OCI-LY1 (cell line): Measurements from ENCODE around the gene NANS.

Source experiments
- H2AFZ ChIP-seq: fragments of 200-600 bp; sonication (generic), shearing (Covaris generic); 2 replicates; pipeline ENCODE4 v1.6.0; 2014; ENCODE audit warnings: antibody characterized with exemption, mild to moderate bottlenecking, low read length
- H3F3A ChIP-seq: fragments of 200-600 bp; sonication (generic), shearing (Covaris generic); 2 replicates; pipeline ENCODE4 v1.6.0; 2014; ENCODE audit warnings: mild to moderate bottlenecking, antibody characterized with exemption, low read length, moderate library complexity; ENCODE audit not compliant: insufficient read depth
- H3K27ac ChIP-seq: fragments of 200-600 bp; sonication (generic); 2 replicates; pipeline ENCODE4 v1.5.1; 2014; ENCODE audit warnings: low read length, mixed run types, mild to moderate bottlenecking, low read depth; ENCODE audit not compliant: poor library complexity, severe bottlenecking
- H3K27me3 ChIP-seq: fragments of 200-600 bp; sonication (generic); 2 replicates; pipeline ENCODE4 v1.6.0; 2014; ENCODE audit warnings: antibody characterized with exemption, mild to moderate bottlenecking, low read length, moderate library complexity; ENCODE audit not compliant: insufficient read depth
- H3K36me3 ChIP-seq: fragments of 200-600 bp; sonication (generic); 2 replicates; pipeline ENCODE4 v1.6.1; 2014; ENCODE audit warnings: mild to moderate bottlenecking, antibody characterized with exemption, low read length, moderate library complexity, mixed read lengths; ENCODE audit not compliant: insufficient read depth
- H3K4me1 ChIP-seq: fragments of 200-600 bp; sonication (generic); 2 replicates; pipeline ENCODE4 v1.5.1; 2014; ENCODE audit warnings: mild to moderate bottlenecking, low read length, moderate library complexity; ENCODE audit not compliant: insufficient read depth, severe bottlenecking
- H3K4me2 ChIP-seq: fragments of 200-600 bp; sonication (generic), shearing (Covaris generic); 2 replicates; pipeline ENCODE4 v1.6.1; 2014; ENCODE audit warnings: low read length
- H3K4me3 ChIP-seq: fragments of 200-600 bp; sonication (generic); 2 replicates; pipeline ENCODE4 v1.5.1; 2014; ENCODE audit warnings: low read length, low read depth, mild to moderate bottlenecking, mixed read lengths; ENCODE audit not compliant: poor library complexity, severe bottlenecking
- H3K79me2 ChIP-seq: fragments of 200-600 bp; shearing (Covaris generic); 2 replicates; pipeline ENCODE4 v1.6.1; 2016; ENCODE audit warnings: mixed run types, low read length, mixed read lengths; ENCODE audit not compliant: insufficient read depth
- H3K9ac ChIP-seq: fragments of 200-600 bp; sonication (generic), shearing (Covaris generic); 2 replicates; pipeline ENCODE4 v1.6.1; 2014; ENCODE audit warnings: mild to moderate bottlenecking, low read length, mixed read lengths
- H3K9me2 ChIP-seq: fragments of 200-600 bp; sonication (generic), shearing (Covaris generic); 2 replicates; pipeline ENCODE4 v1.6.1; 2014; ENCODE audit warnings: low read depth, mild to moderate bottlenecking, low read length, mixed read lengths
- H3K9me3 ChIP-seq: fragments of 200-600 bp; shearing (Covaris generic); 2 replicates; pipeline ENCODE4 v1.6.1; 2014; ENCODE audit warnings: low read length, mixed read lengths
- H4K20me1 ChIP-seq: fragments of 200-600 bp; sonication (generic), shearing (Covaris generic); 2 replicates; pipeline ENCODE4 v1.6.0; 2016; ENCODE audit warnings: mild to moderate bottlenecking, low read length; ENCODE audit not compliant: insufficient read depth
- CTCF ChIP-seq: fragments of 200-600 bp; sonication (generic), shearing (Covaris generic); IDR thresholded peaks from 2 replicates; pipeline ENCODE4 v1.5.1; 2017; ENCODE audit warnings: mild to moderate bottlenecking, antibody characterized with exemption, low read length, moderate library complexity, mixed read lengths
- EZH2 ChIP-seq: fragments of 200-600 bp; sonication (generic), shearing (Covaris generic); IDR thresholded peaks from 2 replicates; pipeline ENCODE4 v1.8.0; 2017; ENCODE audit warnings: borderline replicate concordance, mixed run types, mild to moderate bottlenecking, antibody characterized with exemption, low read length, moderate library complexity, mixed read lengths

The NANS gene

GRCh38 chr9:98009437-98009836 is 47.1 kb upstream of the NANS start:
- no peak overlapping the region for H3K4me3 ChIP-seq
- no peak overlapping the region for H3K9ac ChIP-seq
- H4K20me1 ChIP-seq, result 0 out of 2 replicates have a peak, but pooled peaks cover 2% of the 10 kb centered on the region
- H3K36me3 ChIP-seq, result peaks cover 100% of the 10 kb centered on the region
- H3K9me2 ChIP-seq, result no peaks in the 10 kb centered on the region
- H3K27ac ChIP-seq, result no peak overlapping the region
- no peak overlapping the region for H2AFZ ChIP-seq
- H3K27me3 ChIP-seq, result no peaks in the 10 kb centered on the region
- no peaks in the 10 kb centered on the region; the same call in 1 of the 2 replicates for H3K79me2 ChIP-seq
- H3F3A ChIP-seq, result no peaks in the 10 kb centered on the region
- H3K4me1 ChIP-seq, result no peaks in the 10 kb centered on the region
- TF ChIP-seq EZH2 (no peak), CTCF (no peak)
- no peak overlapping the region for H3K4me2 ChIP-seq
- no peaks in the 10 kb centered on the region for H3K9me3 ChIP-seq

GRCh38 chr9:98009936-98010335 is 46.6 kb upstream of the NANS start:
- no peaks in the 10 kb centered on the region for H3K79me2 ChIP-seq
- H3K27ac ChIP-seq, result no peak overlapping the region
- no peak overlapping the region for H3K9ac ChIP-seq
- no peaks in the 10 kb centered on the region for H3K9me3 ChIP-seq
- TF ChIP-seq CTCF (no peak), EZH2 (no peak)
- H3K36me3 ChIP-seq, result peaks cover 100% of the 10 kb centered on the region
- no peaks in the 10 kb centered on the region for H3F3A ChIP-seq
- no peak overlapping the region for H2AFZ ChIP-seq
- 0 out of 2 replicates have a peak, but pooled peaks cover 2% of the 10 kb centered on the region for H4K20me1 ChIP-seq
- no peaks in the 10 kb centered on the region for H3K27me3 ChIP-seq
- H3K4me2 ChIP-seq, result no peak overlapping the region
- no peaks in the 10 kb centered on the region for H3K4me1 ChIP-seq
- no peak overlapping the region for H3K4me3 ChIP-seq
- H3K9me2 ChIP-seq, result no peaks in the 10 kb centered on the region

- H3K36me3 ChIP-seq, result peaks cover 100% of the 10 kb centered on the region
- TF ChIP-seq CTCF, result no peak
- no peak for TF ChIP-seq EZH2
- no peak overlapping the region for H2AFZ ChIP-seq
- H3K9me2 ChIP-seq, result no peaks in the 10 kb centered on the region
- no peaks in the 10 kb centered on the region for H3K9me3 ChIP-seq
- H3K9ac ChIP-seq, result no peak overlapping the region
- H3K4me2 ChIP-seq, result no peak overlapping the region
- H3K27me3 ChIP-seq, result no peaks in the 10 kb centered on the region
- H3K79me2 ChIP-seq, result no peaks in the 10 kb centered on the region
- H3K4me1 ChIP-seq, result no peaks in the 10 kb centered on the region
- no peaks in the 10 kb centered on the region for H3F3A ChIP-seq
- 0 out of 2 replicates have a peak, but pooled peaks cover 2% of the 10 kb centered on the region for H4K20me1 ChIP-seq
- no peak overlapping the region for H3K4me3 ChIP-seq
- H3K27ac ChIP-seq, result no peak overlapping the region
Measured at GRCh38 chr9:98010445-98010844, 46.1 kb upstream of the NANS start.
